ENCODE data around the gene BPTF. TPM values are rescaled to one million over a fixed set of nuclear protein-coding genes. Genes with fewer than 3 reads are reported as not detected.
"Not testable (repeated sequence)": the region's sequence is repeated elsewhere in the genome, so short reads cannot be mapped to it uniquely, and the experiment has no call there.

BPTF gene
- total RNA-seq, 3 donors from 2014 or later = 80.6 to 115 (median 90.0) TPM

DNA sequence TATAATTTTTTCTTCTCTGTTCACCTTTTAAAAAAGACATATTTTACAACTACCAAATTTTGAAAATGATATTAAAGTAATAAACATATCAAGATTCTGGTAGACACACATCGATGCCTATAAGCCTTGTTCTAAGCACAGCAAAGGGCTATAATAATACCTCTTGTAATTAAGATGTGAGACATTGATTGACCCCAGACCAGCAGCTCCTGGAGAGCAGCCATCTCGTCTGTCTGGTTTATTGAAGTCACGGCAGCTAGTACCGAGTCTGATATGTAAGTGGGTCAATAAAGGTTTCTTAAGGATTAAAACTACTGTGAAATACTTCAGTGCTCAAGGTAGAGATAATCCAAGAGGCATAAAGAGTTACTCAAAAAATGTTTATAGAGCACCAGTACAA is 94.9 kb downstream of the BPTF start:
- ATAC-seq (no peak), DNase-seq (no peak)
- TF ChIP-seq CTCF (IDR thresholded peaks at IDR 0.05) = no peak
- H3K9me3 ChIP-seq = no peaks in the 10 kb centered on the region
- H3K36me3 ChIP-seq (ENCODE audit: low read depth) = no peaks in the 10 kb centered on the region
- no peak overlapping the region for H3K4me3 ChIP-seq
- H3K4me1 ChIP-seq (ENCODE audit: low read depth) = no peaks in the 10 kb centered on the region
- intact Hi-C loops (cut with DNase I, micrococcal nuclease) = no loop called here

DNA sequence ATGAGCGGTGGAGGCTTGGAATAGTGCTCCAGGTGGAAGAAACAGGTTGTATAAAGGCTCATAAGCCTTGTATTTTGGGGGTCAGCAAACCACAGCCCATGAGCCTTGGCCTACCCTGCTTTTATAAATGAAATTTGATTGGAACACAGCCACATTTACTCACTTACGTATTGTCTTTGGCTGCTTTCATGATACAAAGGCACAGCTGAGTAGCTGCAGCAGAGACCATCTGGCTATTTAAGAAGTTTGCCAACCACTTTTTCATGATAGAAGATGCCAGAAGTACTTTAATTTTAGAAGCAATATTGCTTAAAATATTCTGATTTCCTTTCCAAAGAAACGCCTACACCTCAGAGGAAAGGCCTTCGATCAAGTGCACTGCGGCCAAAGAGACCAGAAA is 97.2 kb downstream of the BPTF start:
- DNase-seq (no peak), ATAC-seq (no peak)
- Histone ChIP-seq H3K4me1 (ENCODE audit: low read depth) (no peaks in the 10 kb centered on the region), H3K4me3 (no peak overlapping the region), H3K36me3 (ENCODE audit: low read depth) (no peaks in the 10 kb centered on the region), H3K9me3 (no peaks in the 10 kb centered on the region)
- TF ChIP-seq CTCF (IDR thresholded peaks at IDR 0.05) = no peak
- intact Hi-C loops (cut with DNase I, micrococcal nuclease) = no loop called here

- DNase-seq (peak in 1 of 3 donors; percentile 45), ATAC-seq (peak; percentile 79)
- H3K36me3 ChIP-seq (ENCODE audit: low read depth); intact Hi-C loops (cut with DNase I, micrococcal nuclease); H3K9me3 ChIP-seq; H3K4me3 ChIP-seq; H3K4me1 ChIP-seq (ENCODE audit: low read depth): not testable (repeated sequence)
Measured at GRCh38 chr17:67928842-67929241, 103.5 kb downstream of the BPTF start.

DNA sequence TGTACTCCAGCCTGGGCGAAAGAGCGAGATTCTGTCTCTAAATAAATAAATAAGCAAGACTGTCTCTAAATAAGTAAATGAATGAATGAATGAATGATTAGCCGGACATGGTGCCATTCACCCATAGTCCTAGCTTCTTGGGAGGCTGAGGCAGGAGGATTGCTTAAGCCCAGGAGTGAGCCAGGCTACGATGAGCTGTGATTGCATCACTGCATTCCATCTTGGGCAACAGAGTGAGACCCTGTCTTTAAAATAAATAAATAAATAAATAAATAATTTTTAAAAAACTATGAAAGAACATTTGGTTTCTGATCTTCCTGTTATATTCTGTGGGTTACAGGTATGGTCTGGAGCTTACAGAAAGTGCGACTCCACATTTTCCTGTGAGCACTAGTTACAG is 105.9 kb downstream of the BPTF start:
- no peaks in the 10 kb centered on the region for H3K4me1 ChIP-seq (ENCODE audit: low read depth)
- ATAC-seq (no peak), DNase-seq (no peak)
- H3K36me3 ChIP-seq (ENCODE audit: low read depth) = peaks cover 10% of the 10 kb centered on the region
- intact Hi-C loops (cut with DNase I, micrococcal nuclease) = no loop called here
- H3K4me3 ChIP-seq = no peak overlapping the region
- no peaks in the 10 kb centered on the region for H3K9me3 ChIP-seq
- no peak for TF ChIP-seq CTCF (IDR thresholded peaks at IDR 0.05)

- no peaks in the 10 kb centered on the region for H3K9me3 ChIP-seq
- intact Hi-C loops (cut with DNase I, micrococcal nuclease) = no loop called here
- DNase-seq = no peak
- peak; percentile 33 for ATAC-seq
- no peak overlapping the region for H3K4me3 ChIP-seq
- H3K36me3 ChIP-seq (ENCODE audit: low read depth) = peaks cover 14% of the 10 kb centered on the region
- no peaks in the 10 kb centered on the region for H3K4me1 ChIP-seq (ENCODE audit: low read depth)
- no peak for TF ChIP-seq CTCF (IDR thresholded peaks at IDR 0.05)
Measured at GRCh38 chr17:67942810-67943209, 117.5 kb downstream of the BPTF start.

DNA sequence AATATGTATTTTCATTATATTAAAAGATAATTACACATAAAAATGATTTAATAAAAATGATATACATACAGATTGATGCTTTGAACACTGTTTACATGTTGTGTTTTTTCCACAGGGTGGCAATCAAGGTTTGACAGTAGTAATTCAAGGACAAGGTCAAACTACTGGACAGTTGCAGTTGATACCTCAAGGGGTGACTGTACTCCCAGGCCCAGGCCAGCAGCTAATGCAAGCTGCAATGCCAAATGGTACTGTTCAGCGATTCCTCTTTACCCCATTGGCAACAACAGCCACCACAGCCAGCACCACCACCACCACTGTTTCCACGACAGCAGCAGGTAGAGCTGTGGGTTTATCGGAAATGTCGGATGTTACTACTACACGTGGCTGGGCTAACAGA is 118.7 kb downstream of the BPTF start:
- Histone ChIP-seq H3K4me3 (no peak overlapping the region), H3K36me3 (ENCODE audit: low read depth) (peaks cover 20% of the 10 kb centered on the region), H3K4me1 (ENCODE audit: low read depth) (no peaks in the 10 kb centered on the region), H3K9me3 (no peaks in the 10 kb centered on the region)
- DNase-seq (no peak), ATAC-seq (no peak)
- TF ChIP-seq CTCF (IDR thresholded peaks at IDR 0.05) = no peak
- intact Hi-C loops (cut with DNase I, micrococcal nuclease) = no loop called here

All from mucosa of descending colon (tissue), 3 donors.